HG03064 (cell line): ENCODE data around the gene IRGQ.
"Not testable (repeated sequence)": the region's sequence is repeated elsewhere in the genome, so short reads cannot be mapped to it uniquely, and the experiment has no call there.

ENCODE experiments used
- ATAC-seq: cut with Tn5 transposase; IDR thresholded peaks from one replicate; pipeline ENCODE4 v1.9.1; 2021; ENCODE audit warnings: low read depth; ENCODE audit not compliant: unreplicated experiment

Gene IRGQ

DNA sequence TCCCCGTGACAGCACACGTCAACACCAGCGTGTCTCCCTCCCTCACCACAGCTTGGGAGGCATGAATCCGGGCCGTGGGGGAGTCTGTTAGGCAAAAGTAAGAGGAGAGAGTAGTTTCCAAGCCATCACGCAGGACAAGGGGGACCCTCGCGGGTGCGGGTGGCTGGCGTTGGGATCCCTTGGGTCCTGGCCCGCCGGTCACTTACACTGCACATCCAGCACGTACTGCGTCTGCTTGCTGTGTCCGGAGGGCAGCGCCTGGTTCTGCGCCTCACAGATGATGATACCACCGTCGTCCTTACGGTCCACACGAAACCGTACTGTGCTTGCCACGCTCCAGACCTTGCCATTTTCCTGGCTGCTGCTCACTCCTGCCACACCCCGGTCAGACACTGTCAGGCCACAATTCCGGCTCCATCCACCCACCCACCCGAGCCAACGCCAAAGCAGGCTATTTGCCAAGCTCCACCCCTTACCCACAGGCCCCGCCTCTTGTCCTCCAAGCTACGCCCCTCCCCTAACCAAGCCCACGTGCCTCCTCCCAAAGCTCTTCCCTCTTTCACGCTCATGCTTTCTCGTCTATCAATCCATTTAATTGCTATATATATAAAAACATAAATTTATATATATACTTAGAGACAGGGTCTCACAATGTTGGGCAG, 30.1 kb upstream of the IRGQ start:
- ATAC-seq = no peak

DNA sequence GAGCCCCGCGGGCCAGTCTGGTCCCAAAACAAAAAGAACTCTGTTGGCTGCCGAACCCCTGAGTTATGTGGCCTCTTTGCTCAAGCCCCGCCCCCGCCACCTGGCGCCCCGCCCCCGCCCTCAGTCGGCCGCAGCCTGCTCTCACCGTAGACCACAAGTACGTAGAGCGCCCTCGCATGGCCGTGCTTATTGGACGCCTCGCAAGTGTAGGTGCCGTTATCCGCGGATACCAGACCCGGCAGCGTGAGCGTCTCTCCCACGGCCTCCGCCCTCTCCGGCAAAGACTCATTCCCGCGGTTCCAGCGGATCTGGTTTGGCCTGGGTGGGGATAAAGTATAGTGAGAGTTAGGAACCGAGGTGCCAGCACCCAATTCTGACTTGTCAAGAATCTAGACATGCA, 29.0 kb upstream of the IRGQ start:
- ATAC-seq = no peak

DNA sequence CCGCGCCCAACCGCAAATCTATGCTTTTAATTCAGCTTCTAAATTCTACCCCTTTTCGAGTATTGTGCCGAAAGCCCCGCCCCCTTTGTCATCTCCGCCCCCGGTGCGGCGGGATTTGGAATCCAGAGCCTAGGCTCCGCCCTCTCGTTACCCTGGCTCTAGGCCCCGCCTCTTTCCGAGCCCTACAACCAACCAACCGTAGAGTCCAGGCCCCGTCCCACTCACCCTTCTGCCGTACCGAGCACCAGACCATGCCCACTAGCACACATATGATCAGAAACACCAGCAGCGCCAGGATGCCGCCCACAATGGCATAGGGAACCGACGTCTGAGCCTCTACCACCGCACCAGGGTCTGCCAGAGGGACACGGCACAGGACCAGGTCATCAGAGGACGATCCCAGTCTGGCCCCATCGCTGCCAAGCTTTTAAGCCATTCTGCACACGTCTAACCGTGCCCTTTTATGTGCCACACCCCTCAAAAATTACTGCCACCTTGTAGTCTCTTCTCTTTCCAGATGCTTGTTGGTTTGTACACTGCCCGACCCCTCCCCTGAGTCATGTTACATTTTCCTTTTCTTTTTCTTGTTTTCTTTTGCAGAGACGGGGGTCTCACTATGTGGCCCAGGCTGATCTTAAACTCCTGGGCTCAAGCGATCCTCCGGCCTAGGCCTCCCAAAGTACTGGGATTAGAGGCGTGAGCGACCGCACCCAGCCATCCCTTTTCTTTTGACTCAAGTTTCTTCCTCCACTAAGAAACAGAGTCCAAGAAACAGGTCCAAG, 28.1 kb upstream of the IRGQ start:
- no peak for ATAC-seq

DNA sequence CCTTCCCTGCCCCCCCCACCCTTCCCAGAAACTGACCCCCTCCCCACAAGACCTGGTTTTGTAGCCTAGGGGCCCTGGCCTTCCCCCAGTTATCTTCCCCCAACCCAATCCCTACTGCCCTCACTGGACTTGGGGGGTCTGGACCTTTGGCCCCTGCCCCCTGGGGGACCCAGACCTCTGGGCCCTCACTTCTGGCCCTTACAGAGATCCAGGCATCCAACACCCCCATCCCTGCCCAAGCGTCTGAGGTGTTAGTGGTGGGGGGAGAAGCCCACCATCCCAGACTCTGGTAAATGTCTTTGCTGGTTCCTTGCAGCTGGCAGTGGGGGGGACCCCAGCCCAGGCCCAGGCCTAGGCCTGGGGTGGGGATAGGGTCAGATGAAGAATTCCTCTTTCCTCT, 27.0 kb upstream of the IRGQ start:
- ATAC-seq = no peak

DNA sequence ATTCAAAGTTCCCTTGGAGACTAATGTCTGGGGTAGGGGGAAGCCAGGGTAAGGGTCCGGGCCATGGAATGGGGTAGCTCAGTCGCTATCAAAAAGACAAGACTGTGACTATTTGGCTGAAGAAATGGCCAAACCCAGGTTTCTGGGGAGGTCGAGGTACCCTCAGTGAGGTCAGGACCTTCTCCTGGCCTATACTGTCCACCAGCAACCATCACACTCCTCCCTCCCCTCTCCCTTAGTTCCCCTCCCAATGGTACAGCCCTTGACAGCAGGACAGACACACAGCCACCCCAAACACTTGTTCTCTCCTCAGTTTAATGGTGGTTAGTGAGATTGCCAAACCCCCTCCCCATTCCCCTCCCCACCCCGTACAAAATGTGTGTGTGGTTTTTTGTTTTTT, 26.1 kb upstream of the IRGQ start:
- ATAC-seq = no peak

DNA sequence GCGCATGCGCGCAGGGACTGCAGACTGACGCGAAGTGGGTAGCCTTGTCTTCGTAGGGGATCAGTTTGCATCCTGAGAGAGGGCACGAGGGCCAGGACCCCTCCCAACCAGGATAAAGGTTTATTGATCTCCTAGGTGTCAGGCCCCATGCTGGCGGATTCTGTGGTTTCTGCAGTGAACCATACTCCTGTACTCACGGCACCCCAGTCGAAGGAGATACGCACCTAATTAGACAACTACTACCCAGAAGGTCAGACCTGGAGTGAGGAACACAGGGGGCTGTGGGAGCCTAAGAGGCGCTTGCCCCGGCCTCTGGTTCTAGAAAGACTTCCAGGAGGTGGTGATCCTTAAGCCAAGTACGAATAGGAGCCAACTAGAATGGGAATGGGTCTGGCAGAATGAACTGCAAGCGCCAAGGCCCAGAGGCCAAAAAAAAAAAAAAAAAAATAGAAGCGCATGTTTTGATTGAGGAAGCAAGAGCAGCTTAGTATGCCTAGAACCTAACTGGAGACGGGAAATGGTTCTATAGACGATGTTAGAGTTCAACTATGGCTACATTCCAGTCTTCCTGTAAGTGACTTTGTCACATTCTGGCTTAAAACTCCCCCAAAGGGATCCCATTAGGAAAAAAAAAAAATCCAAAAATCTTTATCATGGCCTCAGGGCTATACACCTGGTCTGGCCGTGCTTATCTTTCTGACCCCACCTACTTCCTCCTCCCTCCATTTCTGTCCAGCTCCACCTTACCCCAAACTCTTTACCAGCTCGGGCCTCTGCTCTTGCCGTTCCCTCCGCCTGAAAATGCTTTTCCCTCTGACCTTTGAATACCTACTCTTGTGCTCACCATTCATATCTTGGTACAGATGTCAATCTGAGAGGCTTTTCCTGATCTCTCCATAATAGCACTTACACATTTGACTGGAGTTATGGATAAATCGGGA, 24.4 kb upstream of the IRGQ start:
- ATAC-seq = no peak

DNA sequence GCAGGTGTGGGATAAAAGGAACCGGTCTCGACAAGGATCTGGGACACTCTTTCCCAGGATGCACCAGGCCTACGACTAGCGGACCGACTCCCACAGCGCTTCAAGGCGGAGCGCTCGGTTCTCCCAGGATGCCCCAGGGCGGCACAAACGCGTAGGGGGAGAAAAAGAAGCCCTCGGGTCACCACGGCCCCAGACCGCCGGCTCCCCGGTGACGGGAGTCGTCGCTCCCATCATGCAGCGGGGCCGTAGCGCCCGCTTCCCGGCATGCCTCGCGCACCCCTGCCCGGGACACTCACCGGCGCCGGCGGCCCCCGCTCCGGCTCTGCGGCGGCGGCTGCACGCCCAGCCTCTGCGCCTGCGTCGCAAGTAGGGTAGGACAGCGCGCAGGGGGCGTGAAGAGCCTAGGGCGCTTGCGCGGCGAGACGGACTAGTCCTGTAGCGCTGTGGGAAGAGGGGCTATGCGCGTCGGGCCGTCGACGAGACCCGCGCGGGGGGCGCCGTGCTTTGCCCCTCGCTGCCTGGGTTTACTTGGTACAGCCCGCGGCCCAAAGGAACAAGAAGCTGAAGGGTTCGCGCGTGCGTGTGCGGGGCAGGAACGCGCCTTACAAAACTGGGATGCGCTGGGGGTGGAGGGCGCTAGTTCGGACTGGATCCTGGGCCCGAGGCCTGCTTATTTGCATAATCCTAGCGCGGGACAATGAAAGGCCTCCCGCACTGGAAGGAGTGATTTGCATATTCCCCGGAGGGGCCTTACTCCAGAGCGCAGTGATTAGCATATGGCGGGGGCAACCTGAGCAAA, 23.5 kb upstream of the IRGQ start, which contains the start of gene ZNF428:
Gene ZNF428 (minus strand): TSS at position 368 of the 799 bp plus-strand sequence. CDS start 5,325 bp downstream, outside the sequence.
- peak; percentile 62 for ATAC-seq

DNA sequence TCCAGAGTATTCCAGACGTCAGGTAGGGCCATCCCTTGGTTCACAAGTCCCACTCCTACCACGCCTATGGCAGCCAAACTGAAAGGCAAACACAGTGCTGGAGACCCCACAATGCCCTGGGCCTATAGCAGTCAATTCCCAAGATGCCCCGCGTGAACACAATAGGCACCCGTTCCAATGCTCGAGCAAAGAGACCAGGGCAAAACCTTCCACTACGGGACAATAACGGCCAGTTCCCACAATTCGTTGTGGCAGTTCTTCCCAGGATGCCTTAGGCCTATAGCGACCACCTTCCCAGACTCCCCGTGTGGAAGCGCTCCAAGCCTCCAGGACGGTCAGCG, 23.0 kb upstream of the IRGQ start:
- peak; percentile 11 for ATAC-seq

DNA sequence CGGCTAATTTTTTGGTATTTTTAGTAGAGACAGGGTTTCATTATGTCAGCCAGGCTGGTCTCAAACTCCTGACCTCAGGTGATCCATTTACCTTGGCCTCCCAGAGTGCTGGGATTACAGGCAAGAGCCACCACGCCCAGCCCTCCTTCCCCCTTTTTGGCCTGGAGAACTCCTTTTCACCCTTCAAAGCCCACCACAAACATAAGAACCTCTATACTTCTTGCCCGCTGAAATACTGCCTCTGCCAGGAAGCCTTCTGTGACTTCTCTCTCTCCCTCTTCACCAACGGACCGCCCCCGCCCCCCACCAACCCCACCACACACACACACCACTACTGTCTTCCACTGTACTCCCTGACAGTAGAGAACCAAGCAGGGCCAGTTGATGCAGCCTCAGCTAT, 21.0 kb upstream of the IRGQ start:
- ATAC-seq = no peak

DNA sequence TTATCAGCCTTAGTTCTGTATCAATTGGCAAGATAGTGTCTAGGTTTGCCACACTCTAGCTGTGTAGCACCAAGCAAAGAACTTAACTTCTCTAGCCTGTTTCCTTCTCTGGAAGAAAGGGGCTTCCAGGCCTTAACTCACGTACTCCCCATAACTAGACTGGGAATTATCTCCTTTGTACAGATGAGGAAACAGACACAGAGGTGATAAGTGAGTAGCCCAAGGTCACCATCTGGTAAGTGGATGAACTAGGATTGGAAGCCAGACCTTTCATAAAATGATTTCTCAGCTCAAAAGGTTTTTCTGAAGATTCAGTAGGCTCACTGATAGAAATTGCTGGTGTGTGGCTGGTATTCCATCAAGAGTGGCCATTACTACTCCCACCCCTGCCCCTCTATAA, 20.4 kb upstream of the IRGQ start:
- no peak for ATAC-seq

DNA sequence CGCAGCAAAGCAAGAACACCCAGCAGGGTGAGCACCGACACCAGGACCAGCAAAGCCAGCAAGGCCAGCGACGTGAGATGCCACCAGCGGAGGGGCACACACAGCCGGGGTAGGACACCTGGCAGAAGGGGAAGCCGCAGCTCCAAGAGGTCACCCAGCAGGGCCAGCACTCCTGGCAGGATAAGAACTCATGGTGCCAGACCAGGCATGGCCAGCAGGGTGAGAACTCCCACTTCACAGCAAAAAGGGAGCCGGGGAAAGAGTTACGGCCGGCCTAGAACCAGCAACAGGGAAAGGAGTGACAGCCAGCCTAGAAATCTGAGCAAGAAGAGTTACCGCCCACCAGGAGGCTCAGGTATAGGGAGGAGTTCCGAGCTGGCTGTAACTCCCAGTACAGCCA, 16.4 kb upstream of the IRGQ start:
- ATAC-seq = no peak

DNA sequence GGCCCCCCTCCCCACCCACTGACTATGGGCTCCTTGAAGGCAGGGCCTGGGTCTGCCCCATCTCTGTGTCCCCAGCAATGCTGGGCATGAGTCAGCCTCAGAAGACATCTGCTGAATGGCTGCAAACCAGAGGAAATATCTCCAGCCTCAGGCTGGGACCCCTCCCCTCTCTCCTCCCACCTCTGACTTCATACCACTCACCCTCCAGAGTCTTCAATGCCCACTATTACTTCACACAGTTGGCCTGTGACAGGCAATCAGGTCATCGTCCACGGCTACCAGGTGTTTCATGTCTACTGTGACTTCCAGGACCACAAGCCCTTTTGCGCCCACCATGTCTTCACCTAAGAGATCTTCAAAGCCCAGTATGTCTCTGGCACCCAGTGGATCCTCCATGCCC, 15.9 kb upstream of the IRGQ start, which contains the start of gene SRRM5:
Gene SRRM5 (plus strand): TSS at position 301 of the 400 bp plus-strand sequence. CDS start 34 bp downstream, at position 335.
- ATAC-seq = no peak

DNA sequence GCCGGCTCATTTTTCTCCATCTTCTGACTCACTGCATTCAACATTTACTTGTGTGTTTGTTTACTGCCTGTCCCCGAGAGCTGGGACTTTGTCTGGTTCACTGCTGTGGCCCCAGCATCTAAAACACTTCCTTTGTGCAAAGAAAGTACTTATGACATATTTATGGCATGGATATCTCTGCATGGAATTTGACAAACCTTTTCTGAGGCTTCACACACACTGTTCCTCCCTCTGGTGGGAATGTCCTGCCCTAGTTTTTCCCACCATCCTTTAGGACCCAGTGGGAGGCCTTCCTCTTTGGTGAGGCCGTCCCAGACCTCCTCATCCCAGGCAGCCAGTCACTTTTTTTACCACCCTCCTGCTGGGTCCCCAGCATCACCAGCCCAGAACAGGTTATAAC, 14.6 kb upstream of the IRGQ start:
- ATAC-seq = no peak

DNA sequence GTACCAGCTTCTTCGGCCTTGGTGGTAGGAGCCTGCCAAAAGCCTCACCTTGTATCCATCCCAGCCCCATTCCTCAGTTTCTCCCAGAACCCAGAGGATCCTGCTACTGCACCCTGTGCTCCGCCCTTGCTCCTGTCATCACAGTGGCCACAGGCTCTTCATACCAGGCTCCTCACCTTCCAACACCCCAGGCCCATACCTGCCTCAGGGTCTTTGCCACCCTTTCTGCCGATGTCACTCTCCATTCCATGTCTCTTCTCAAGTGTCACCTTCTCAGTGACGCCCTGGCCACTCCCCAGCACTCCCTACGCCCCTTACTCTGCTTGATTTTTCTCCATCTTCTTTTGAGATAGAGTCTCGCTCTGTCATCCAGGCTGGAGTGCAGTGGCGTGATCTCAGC, 13.9 kb upstream of the IRGQ start:
- ATAC-seq = no peak

DNA sequence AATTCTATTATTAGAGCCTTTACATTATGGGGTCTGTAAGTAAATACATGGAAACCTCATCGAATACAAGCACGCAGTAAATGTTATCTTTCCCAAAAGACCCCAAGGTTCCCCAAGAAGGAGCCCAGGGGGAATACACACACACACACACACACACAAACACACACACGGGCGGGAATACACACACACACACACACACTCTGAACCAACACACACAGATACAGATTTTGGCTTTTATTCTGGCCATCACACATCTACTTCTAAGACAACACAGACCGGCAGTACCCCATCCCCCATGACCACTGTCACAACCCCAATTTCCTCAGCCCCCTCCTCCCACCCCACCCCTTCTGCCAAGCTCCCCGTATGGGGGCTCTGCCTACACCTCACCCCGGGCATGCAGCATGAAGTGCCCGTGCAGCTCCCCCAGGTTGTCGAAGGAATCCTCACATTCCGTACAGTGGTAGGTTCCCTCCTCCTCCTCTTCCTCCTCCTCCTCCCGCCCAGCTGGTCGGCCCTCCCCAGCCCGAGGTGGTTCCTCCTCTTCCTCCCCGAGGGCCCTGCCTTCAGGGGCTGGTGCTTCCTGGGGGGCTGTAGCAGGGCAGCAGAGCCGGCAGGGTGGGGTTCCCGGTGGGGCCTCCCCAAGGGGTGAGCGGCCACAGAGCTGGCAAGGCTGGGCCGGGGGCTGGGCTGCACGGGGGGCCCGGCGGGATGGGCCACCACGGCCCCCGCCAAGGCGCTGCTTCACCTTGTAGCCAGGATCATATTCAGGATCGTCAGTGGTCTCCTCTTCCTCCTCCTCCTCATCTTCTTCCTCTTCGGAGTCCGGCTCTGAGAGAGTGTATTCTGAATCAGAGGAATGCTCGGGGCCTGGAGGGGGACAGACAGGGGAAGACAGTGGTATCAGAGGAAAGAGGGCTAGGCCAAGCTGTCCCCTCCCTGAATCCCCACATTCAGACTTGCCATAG, 11.6 kb upstream of the IRGQ start:
- no peak for ATAC-seq

DNA sequence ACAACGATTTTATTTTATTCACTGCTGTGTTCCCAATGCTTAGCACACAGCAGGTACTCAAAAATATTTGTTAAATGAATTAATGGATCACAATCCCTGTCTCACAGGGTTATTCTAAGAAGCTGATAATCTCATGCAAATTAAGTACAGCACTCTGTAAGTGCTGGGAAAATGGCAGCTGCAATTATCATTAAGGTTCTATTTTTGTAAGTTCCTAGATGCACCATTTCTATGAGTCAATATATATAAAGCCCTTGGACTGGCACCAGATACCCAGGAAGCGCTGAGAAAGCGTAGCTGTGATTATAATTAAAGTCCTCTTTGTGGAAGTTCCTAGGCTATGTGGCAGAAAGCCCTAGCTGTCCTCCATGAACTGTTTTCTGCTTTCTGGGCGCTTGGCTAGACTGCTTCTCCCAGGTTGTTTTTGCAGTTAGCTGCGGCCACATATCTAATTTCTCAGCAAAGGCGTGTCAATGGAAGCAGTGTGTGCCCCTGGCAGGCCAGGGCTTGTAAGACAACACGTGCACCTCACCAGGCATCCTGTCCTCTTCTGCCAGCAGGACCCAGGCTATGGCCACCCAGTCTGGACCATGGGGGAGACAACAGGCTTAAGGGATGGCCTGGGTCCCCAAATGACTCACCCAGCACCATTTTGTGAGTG, 10.8 kb upstream of the IRGQ start:
- no peak for ATAC-seq

DNA sequence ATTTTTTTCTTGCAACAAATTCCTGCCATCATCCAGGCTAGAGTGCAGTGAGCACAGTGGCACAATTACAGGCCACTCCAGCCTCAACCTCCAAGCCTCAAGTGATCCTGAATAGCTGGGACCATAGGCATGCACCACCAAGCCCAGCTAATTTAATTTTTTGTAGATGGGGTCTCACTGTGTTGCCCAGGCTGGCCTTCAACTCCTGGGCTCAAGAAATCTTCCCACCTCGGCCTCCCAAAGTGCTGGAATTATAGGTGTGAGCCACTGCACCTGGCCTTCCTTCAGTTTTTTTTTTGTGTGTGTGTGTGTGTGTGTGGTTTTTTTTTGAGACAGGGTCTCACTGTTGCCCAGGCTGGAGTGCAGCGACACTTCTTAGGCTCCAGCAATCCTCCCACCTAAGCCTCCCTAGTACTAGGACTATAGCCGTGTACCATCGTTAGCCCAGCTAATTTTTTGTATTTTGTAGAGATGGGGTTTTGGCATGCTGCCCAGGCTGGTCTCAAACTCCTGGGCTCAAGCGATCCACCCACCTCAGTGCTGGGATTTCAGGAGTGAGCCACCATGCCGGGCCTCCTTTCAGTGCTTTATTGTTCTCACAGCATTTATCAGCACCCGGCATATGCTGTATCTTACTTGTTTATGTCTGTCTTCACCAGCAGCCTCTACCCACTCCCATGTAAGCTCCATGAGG, 10.1 kb upstream of the IRGQ start:
- ATAC-seq = no peak

DNA sequence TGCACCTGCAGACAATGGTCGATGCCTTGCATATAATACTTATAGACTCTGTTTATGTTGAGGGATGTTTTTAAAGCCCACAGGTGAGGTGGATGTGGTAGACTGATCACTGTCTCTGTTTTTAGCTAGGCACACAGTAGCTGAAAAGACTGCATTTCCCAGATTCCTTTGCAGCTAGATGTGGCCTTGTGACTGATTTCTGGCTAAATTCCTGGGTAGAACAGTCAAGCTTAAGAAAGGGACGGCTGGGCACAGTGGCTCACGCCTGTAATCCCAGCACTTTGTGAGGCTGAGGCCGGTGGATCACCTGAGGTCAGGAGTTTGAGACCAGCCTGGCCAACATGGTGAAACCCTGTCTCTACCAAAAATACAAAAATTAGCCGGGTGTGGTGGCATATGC, 4.4 kb upstream of the IRGQ start:
- not testable (repeated sequence) for ATAC-seq
